NB4 (cell line): Measurements from ENCODE around the gene TLE6.
A peak's percentile ranks its signal among the peaks of the same experiment; 100 is the strongest.

Experiments used
- DNase-seq: peaks from one replicate; pipeline ENCODE4 v3.0.0; 2010; ENCODE audit warnings: low read depth
- H3K4me3 ChIP-seq: one replicate; pipeline ENCODE4 v1.5.1; 2011; ENCODE audit warnings: mild to moderate bottlenecking, low read depth, low read length, moderate library complexity
- MYC ChIP-seq: IDR thresholded peaks from 2 replicates; pipeline ENCODE4 v1.6.1; 2011; ENCODE audit warnings: low read depth, low read length
- POLR2A ChIP-seq: IDR thresholded peaks from 2 replicates; pipeline ENCODE4 v1.6.1; 2011; ENCODE audit warnings: mild to moderate bottlenecking; ENCODE audit not compliant: insufficient read length; ENCODE audit errors: extremely low read depth
- TF ChIP-seq, protein P1 (sequence below): IDR thresholded peaks from 2 replicates; pipeline ENCODE4 v1.6.1; 2011; ENCODE audit warnings: low read depth, low read length
- TF ChIP-seq, protein P2 (sequence below): IDR thresholded peaks from one replicate; pipeline ENCODE4 v1.5.1; 2012; ENCODE audit warnings: low read depth, low read length

The TLE6 gene

DNA sequence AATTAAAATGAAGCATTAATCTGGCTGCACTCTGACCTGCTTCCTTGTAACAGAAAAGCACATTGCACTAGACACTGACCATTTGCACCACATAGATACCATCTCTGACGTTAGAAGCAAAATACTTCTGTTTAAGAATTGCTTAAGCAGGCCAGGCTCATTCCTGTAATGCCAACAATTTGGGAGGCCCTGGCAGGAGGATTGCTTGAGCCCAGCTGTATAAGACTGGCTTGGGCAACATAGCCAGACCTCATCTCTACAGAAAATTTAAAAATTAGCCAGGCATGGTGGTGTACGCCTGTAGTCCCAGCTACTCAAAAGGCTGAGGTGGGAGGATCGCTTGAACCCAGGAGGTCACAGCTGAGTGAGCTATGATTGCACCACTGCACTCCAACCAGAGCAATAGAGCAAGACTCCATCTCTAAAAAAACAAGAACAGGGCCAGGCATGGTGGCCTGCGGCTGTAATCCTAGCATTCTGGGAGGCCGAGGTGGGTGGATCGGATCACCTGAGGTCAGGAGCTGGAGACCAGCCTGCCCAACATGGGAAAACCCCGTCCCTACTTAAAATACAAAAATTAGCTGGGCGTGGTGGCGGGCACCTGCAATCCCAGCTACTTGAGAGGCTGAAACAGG is 7.0 kb upstream of the TLE6 start:
- no peak for DNase-seq
- TF ChIP-seq POLR2A (no peak), MYC (no peak)
- TF ChIP-seq, protein P1, sequence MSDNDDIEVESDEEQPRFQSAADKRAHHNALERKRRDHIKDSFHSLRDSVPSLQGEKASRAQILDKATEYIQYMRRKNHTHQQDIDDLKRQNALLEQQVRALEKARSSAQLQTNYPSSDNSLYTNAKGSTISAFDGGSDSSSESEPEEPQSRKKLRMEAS = no peak
- TF ChIP-seq, protein P2, sequence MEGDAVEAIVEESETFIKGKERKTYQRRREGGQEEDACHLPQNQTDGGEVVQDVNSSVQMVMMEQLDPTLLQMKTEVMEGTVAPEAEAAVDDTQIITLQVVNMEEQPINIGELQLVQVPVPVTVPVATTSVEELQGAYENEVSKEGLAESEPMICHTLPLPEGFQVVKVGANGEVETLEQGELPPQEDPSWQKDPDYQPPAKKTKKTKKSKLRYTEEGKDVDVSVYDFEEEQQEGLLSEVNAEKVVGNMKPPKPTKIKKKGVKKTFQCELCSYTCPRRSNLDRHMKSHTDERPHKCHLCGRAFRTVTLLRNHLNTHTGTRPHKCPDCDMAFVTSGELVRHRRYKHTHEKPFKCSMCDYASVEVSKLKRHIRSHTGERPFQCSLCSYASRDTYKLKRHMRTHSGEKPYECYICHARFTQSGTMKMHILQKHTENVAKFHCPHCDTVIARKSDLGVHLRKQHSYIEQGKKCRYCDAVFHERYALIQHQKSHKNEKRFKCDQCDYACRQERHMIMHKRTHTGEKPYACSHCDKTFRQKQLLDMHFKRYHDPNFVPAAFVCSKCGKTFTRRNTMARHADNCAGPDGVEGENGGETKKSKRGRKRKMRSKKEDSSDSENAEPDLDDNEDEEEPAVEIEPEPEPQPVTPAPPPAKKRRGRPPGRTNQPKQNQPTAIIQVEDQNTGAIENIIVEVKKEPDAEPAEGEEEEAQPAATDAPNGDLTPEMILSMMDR = no peak
- no peak overlapping the region for H3K4me3 ChIP-seq

DNA sequence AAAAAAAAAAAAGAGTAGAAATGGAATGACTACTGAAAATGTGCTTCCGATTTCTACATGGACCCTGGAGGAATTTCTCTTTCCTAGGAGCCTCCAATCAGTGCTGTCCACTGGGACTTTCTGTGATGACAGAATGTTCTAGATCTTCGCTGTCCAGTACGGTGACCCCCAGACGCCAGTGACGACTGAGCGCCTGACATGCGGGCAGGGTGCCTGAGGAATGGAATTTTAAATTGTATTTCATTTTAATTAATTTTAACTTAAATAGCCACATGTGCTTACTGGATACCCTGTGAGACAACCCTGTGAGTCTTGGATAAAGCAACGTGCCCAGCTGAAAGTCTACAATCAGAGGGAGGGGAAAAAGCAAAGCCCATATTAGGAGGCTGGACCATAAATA is 4.1 kb upstream of the TLE6 start:
- TF ChIP-seq, protein P2 = no peak
- TF ChIP-seq POLR2A (no peak), MYC (no peak)
- TF ChIP-seq, protein P1 = no peak
- H3K4me3 ChIP-seq = no peak overlapping the region
- no peak for DNase-seq

GRCh38 chr19:2974342-2975041 is 2.9 kb upstream of the TLE6 start:
- DNase-seq = peak; percentile 79
- no peak overlapping the region for H3K4me3 ChIP-seq
- TF ChIP-seq, protein P1 = peak; percentile 14; the same call in 1 of the 2 replicates
- TF ChIP-seq MYC = no peak

DNA sequence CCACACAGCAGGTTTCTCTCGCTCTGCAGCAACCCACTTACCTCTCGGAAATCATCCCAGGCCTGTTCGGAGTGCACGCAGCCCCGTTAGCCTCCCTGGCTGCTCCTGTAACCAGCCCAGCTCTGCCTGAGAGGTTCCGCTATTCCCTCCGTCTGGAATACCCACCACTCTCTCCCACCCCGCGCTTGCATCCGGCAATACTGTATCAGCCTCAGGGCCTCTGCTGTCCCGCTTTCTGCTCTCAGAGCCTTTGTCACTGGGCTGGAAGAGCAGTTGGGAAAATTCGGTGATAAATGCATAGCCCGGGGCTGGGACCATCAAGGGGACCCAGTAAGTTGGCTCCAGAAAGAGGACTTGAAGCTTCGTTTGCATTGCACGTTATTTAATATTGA is 759 bp upstream of the TLE6 start:
- no peak for DNase-seq
- no peak for TF ChIP-seq POLR2A
- TF ChIP-seq MYC = no peak
- TF ChIP-seq, protein P2 = no peak
- TF ChIP-seq, protein P1 = no peak
- peak overlapping the region; percentile 36 for H3K4me3 ChIP-seq

DNA sequence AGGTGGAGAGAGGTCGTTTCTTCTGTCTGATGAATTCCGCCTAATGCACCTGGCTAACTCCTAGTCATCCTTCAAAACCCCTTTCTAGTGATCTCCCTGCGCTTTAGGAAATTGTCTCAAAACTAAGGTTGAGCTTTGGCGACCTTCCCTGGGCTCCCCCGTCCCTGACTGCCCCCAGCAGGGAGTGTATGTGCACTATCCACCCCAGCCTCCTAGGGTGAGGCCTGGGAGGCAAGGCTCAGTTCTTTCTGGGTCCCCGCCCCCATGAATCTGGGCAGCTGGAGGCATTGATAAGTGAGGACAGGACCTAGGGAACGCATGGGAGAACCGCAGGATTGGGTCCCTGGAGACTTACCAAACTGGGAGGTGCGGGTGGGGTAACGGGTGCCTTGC is 378 bp downstream of the TLE6 start:
- H3K4me3 ChIP-seq = peak overlapping the region; percentile 28
- TF ChIP-seq POLR2A = no peak
- TF ChIP-seq, protein P2 = no peak
- TF ChIP-seq, protein P1 = no peak
- no peak for TF ChIP-seq MYC
- DNase-seq = peak; percentile 21

DNA sequence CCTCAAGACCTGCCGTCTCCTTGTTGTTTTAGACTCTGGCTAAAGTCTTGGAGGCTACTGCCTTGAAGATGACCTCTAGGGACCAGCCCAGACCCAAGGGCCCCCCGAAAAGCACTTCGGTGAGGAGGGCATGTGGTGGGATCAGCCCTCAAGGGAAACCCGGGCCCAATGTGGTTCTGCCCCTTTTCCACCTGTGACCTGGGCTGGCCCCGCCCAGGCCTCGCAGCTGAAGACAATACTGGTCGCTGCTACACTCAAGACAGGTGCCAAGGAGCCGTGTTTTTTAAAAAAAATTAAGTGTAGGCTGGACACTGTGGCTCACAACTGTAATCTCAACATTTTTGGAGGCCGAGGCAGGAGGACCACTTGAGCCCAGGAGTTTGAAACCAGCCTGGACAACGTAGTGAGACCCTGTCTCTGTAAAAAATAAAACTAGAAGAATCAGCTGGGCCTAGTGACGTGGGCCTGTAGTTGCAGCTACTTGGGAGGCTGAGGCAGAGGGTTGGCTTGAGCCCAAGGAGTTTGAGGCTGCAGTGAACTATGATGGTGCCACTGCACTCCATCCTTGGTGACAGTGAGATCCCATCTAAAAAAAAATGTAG is 903 bp downstream of the TLE6 start:
- no peak overlapping the region for H3K4me3 ChIP-seq
- TF ChIP-seq, protein P1 = no peak
- TF ChIP-seq, protein P2 = no peak
- TF ChIP-seq POLR2A = no peak
- TF ChIP-seq MYC = no peak
- DNase-seq = no peak
